Calu3 (cell line): ENCODE results near the gene DLG2. TPM values are rescaled to one million over a fixed set of nuclear protein-coding genes. Genes with fewer than 3 reads are reported as not detected.
"Not testable (repeated sequence)": the region's sequence is repeated elsewhere in the genome, so short reads cannot be mapped to it uniquely, and the experiment has no call there.

Experiments used
- BruUV-seq: library from RNA; stranded (reverse); fragments of 400-500 nt; replicated peaks from 2 replicates; lab custom pipeline; 2021; lab: Mats Ljungman, UMichigan
- CTCF ChIA-PET: fragments of 300-600 bp; sonication (Branson Sonifier 250); formaldehyde crosslinking; loops from one replicate; lab custom pipeline; 2022; ENCODE audit warnings: antibody characterized with exemption; lab: Charles Lee
- DNase-seq: peaks from one replicate; pipeline ENCODE4 v3.0.0; 2022
- H3K27ac Mint-ChIP-seq: one replicate; pipeline ENCODE4 v1.8.0; 2022; ENCODE audit warnings: mixed read lengths; ENCODE audit not compliant: unreplicated experiment
- H3K27me3 Mint-ChIP-seq: one replicate; pipeline ENCODE4 v1.8.0; 2022; ENCODE audit warnings: mixed read lengths; ENCODE audit not compliant: unreplicated experiment
- H3K36me3 Mint-ChIP-seq: one replicate; pipeline ENCODE4 v1.8.0; 2022; ENCODE audit warnings: mild to moderate bottlenecking, moderate library complexity, mixed read lengths; ENCODE audit not compliant: insufficient read depth, unreplicated experiment
- H3K4me1 Mint-ChIP-seq: one replicate; pipeline ENCODE4 v1.8.0; 2022; ENCODE audit warnings: mild to moderate bottlenecking, low read depth, mixed read lengths; ENCODE audit not compliant: unreplicated experiment
- H3K4me3 Mint-ChIP-seq: one replicate; pipeline ENCODE4 v1.8.0; 2022; ENCODE audit warnings: mild to moderate bottlenecking, low read depth, moderate library complexity, mixed read lengths; ENCODE audit not compliant: unreplicated experiment
- H3K9me3 Mint-ChIP-seq: one replicate; pipeline ENCODE4 v1.8.0; 2022; ENCODE audit warnings: low read depth, mixed read lengths; ENCODE audit not compliant: unreplicated experiment
- CTCF ChIP-seq: fragments of 200-600 bp; IDR thresholded peaks from one replicate; pipeline ENCODE4 v1.8.0; 2022; ENCODE audit warnings: antibody characterized with exemption; ENCODE audit not compliant: unreplicated experiment
- intact Hi-C: fragments of 100-400 bp; cut with micrococcal nuclease; formaldehyde crosslinking; loops from one replicate; pipeline ENCODE4 v1.10.0; 2022; ENCODE audit not compliant: unreplicated experiment
- total RNA-seq: library from RNA; stranded (reverse); gene quantifications from 2 replicates; pipeline ENCODE4 v1.2.3, GENCODE V29; 2022

DLG2 gene
- total RNA-seq, 1 experiment from 2014 or later, result 0.71 TPM

DNA sequence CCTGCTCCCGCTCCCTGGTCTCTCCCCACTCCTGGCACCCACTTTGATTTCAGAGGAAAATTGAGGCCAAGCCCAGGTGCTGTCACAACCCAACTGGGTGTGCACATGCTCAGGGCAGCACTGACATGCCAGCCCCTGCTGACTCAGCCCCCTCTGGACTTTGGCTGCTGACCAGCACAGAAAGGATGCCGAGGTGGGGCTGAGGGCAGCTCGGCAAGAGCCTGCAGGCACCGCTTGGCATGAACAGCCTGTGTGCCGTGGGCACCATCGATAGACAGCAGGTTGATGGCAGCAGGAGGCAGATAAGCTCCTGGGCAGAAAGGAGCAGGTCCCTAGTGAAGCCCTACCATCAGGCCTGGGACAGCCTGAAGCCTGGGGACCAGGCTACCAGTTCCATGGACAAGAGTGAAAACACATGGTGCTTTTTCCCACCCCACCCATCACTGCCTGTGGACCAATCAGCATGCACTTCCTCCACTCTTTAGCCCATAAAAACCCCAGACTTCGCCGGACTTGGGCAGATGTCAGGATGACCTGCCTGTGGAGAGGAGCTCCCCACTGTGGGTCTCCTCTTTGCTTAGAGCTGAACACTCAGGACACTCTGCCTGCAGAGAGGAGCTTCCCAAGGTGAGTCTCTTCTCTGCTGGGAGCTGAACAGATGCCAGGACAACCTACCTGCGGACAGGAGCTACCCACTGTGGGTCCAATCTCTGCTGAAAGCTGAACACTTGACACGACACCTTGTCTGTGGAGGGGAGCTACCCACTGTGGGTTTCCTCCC lies 832.3 kb downstream of the DLG2 start:
- intact Hi-C loops, result no loop called here
- H3K4me3 Mint-ChIP-seq, result no peak overlapping the region
- H3K4me1 Mint-ChIP-seq, result no peaks in the 10 kb centered on the region
- CTCF ChIA-PET, result no interaction called here
- BruUV-seq, result no TSS peak
- DNase-seq, result no peak
- H3K9me3 Mint-ChIP-seq, result no peaks in the 10 kb centered on the region
- no peak overlapping the region for H3K27ac Mint-ChIP-seq
- peaks cover 42% of the 10 kb centered on the region for H3K27me3 Mint-ChIP-seq
- TF ChIP-seq CTCF, result no peak
- no peaks in the 10 kb centered on the region for H3K36me3 Mint-ChIP-seq

GRCh38 chr11:84793318-84793717 lies 833.8 kb downstream of the DLG2 start:
- no peaks in the 10 kb centered on the region for H3K36me3 Mint-ChIP-seq
- intact Hi-C loops, result no loop called here
- DNase-seq, result no peak
- BruUV-seq, result no TSS peak
- H3K9me3 Mint-ChIP-seq, result no peaks in the 10 kb centered on the region
- TF ChIP-seq CTCF, result no peak
- no peak overlapping the region for H3K4me3 Mint-ChIP-seq
- peaks cover 42% of the 10 kb centered on the region for H3K27me3 Mint-ChIP-seq
- CTCF ChIA-PET, result no interaction called here
- no peaks in the 10 kb centered on the region for H3K4me1 Mint-ChIP-seq
- H3K27ac Mint-ChIP-seq, result no peak overlapping the region

GRCh38 chr11:84790849-84791427 lies 836.2 kb downstream of the DLG2 start:
- H3K27me3 Mint-ChIP-seq, result peaks cover 37% of the 10 kb centered on the region
- no peaks in the 10 kb centered on the region for H3K9me3 Mint-ChIP-seq
- no peaks in the 10 kb centered on the region for H3K36me3 Mint-ChIP-seq
- no peak overlapping the region for H3K27ac Mint-ChIP-seq
- CTCF ChIA-PET, result no interaction called here
- no TSS peak for BruUV-seq
- TF ChIP-seq CTCF, result no peak
- H3K4me1 Mint-ChIP-seq, result no peaks in the 10 kb centered on the region
- no peak for DNase-seq
- intact Hi-C loops, result no loop called here
- H3K4me3 Mint-ChIP-seq, result no peak overlapping the region

DNA sequence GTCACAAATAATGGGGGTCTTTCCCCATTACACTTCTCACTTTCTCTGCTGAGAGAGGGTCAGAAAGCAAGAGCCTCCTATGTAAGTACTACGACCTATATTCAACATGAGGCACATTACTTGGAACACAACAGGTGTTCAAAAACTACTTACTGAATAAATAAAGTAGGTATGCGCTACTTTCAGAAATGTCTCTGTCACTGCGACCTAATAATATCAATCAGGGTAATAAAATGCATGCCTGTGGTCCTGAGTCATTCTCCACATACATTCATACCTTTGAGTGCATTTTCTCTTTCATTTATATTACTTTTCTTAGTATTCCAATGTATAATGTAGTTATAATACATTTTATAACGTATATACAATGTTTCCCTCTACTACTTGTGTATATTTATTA lies 838.9 kb downstream of the DLG2 start:
- no TSS peak for BruUV-seq
- no peaks in the 10 kb centered on the region for H3K9me3 Mint-ChIP-seq
- H3K27ac Mint-ChIP-seq, result no peak overlapping the region
- no peak for TF ChIP-seq CTCF
- CTCF ChIA-PET, result interaction anchor here (0.6 kb wide), 1 partner anchor 289 kb away, joined by 3 read pairs; no protein-coding TSS in a partner anchor
- H3K36me3 Mint-ChIP-seq, result no peaks in the 10 kb centered on the region
- intact Hi-C loops, result no loop called here
- DNase-seq, result no peak
- no peaks in the 10 kb centered on the region for H3K4me1 Mint-ChIP-seq
- no peak overlapping the region for H3K4me3 Mint-ChIP-seq
- peaks cover 24% of the 10 kb centered on the region for H3K27me3 Mint-ChIP-seq

GRCh38 chr11:84784158-84784557 lies 843.0 kb downstream of the DLG2 start:
- H3K27me3 Mint-ChIP-seq, BruUV-seq, CTCF ChIA-PET, intact Hi-C loops, H3K36me3 Mint-ChIP-seq, H3K9me3 Mint-ChIP-seq, DNase-seq, H3K4me1 Mint-ChIP-seq, H3K27ac Mint-ChIP-seq, H3K4me3 Mint-ChIP-seq: not testable (repeated sequence)
